Stimulated activated CD8-positive, alpha-beta memory T cell treated with anti-CD3 and anti-CD28 coated beads, Interleukin-7, amount 100 ng/mL, for 1 hour (primary cell): ENCODE data around the gene NPHP1.
"Not testable (repeated sequence)": the region's sequence is repeated elsewhere in the genome, so short reads cannot be mapped to it uniquely, and the experiment has no call there.

Source experiments
- DNase-seq, 2 donors: peaks; one replicate each; pipeline ENCODE4 v3.0.0-alpha.2; 2020; ENCODE audit warnings: low read depth in 2 of 2

NPHP1 gene

GRCh38 chr2:110104025-110104771 is 100.6 kb downstream of the NPHP1 start:
- DNase-seq: no peak

GRCh38 chr2:110103061-110103961 is 101.5 kb downstream of the NPHP1 start:
- DNase-seq: no peak

GRCh38 chr2:110101901-110102803 is 102.7 kb downstream of the NPHP1 start:
- no peak for DNase-seq

DNA sequence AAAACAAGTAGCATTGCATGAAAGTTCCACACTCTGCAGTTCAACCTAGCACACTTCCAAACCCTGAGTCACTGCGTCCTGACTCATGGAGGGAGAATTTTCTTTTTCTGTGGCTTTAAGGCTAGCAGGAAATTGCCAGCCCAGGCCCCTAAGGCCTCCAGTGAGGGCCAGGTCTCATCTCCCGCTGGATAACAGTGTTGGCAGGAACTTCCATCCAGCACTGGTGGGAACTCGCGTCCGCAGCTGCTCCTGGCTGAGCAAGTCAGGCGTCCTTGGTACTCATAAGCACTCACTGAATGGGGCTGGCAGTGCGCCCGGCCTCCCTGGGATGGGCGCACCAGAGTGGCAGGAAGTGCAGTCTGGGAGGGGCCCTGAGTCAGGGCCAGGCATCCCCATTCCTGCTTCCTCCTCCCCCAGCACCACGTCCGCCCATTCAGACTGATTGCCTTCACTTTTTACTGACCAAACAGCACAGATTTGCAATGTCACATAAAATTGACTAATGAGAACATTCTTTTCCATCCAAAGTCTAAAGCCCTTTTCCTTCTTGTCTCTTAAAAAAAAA is 103.5 kb downstream of the NPHP1 start:
- DNase-seq: no peak

GRCh38 chr2:110100880-110101279 is 103.9 kb downstream of the NPHP1 start:
- not testable (repeated sequence) for DNase-seq

GRCh38 chr2:110100480-110100879 is 104.3 kb downstream of the NPHP1 start:
- no peak for DNase-seq

DNA sequence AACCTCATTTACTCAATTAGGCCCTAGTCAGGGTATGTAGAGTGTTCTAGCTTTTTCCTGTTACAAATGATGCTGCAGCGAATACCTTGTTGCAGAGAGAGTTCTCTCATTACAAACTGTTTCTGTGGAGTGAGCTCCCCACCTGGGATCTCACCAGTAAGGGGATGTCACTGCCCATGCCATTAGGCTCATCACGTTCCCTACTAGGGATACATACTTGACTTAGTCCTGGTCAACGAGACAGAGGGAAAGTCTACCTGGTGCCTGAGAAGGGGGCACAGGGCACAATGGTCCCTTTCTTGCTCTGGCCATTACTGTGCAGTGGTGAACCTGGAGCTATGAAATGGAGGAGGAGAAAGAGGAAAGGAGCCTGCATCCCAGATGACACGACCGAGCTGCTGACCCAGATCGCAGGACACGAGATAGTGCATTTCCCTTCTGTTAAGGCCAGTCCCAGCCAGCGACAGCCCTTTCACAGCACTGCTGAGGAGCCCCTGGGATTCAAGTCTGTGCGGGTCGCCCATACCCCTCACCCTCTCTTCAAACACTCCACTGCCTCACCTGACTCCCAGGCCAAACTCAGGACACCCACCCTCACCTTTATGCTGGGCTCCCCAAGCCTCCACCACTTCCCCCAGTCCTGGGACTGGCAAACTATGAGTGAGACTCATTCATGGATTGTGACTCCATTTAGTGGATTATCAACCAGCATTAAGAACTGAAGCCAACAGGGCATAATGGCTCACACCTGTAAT is 105.2 kb downstream of the NPHP1 start:
- DNase-seq: no peak

GRCh38 chr2:110099038-110099425 is 105.8 kb downstream of the NPHP1 start:
- no peak for DNase-seq

- no peak for DNase-seq
Measured at GRCh38 chr2:110097506-110098220, 107.2 kb downstream of the NPHP1 start.

- no peak for DNase-seq
Measured at GRCh38 chr2:110095994-110096633, 108.7 kb downstream of the NPHP1 start.

GRCh38 chr2:110094884-110095534 is 109.8 kb downstream of the NPHP1 start:
- not testable (repeated sequence) for DNase-seq

- not testable (repeated sequence) for DNase-seq
Measured at GRCh38 chr2:110093924-110094323, 110.9 kb downstream of the NPHP1 start.

GRCh38 chr2:110090164-110090563 is 114.6 kb downstream of the NPHP1 start:
- not testable (repeated sequence) for DNase-seq

- DNase-seq: not testable (repeated sequence)
Measured at GRCh38 chr2:110083757-110084156, 121.1 kb downstream of the NPHP1 start.

- DNase-seq: not testable (repeated sequence)
Measured at GRCh38 chr2:110083162-110083561, 121.7 kb downstream of the NPHP1 start.

DNA sequence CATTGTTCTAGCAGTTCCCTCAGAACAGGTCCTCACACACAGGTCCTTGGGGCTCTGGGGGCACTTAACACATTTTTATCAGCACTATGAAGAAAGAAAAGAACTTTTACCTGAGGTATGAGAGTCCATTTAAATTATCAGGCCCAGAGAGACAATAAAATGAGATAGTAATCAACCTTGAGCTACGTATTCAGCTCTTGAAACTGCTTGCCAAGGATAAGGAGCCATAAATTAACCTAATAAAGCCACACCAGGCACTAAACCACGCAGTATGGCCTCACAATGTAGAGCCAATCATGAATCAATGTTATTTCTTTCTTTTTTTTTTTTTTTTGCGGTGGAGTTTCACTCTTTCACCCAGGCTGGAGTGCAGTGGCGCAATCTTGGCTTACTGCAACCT is 126.7 kb downstream of the NPHP1 start:
- not testable (repeated sequence) for DNase-seq

DNA sequence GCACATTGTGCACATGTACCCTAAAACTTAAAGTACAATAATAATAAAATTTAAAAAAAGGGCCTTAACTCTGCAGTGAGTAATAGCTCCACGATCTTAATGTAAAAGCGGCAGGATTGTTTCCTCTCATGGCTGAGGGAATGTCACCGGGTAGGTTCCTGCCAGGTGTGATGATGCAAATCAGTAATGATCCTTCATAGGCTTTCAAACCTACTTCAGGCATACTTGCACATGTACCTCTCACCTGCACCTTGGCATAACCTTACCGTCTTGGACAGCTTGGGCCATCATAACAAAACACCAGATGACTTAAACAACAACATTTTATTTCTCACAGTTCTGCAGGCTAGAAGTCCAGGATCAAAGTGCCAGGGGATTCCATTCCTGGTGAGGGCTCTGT is 128.9 kb downstream of the NPHP1 start:
- not testable (repeated sequence) for DNase-seq
